GM12878 (cell line): ENCODE data around the gene CIAO2A. TPM values are rescaled to one million over a fixed set of nuclear protein-coding genes. Genes with fewer than 3 reads are reported as not detected.

Source experiments
- CEBPB ChIP-seq, 2 experiments: fragments of 150-350 bp in 1 of 2; IDR thresholded peaks; 2 replicates each; pipeline ENCODE4 v1.6.1; 2012 to 2014; ENCODE audit warnings: low read depth in 2 of 2, low read length in 2 of 2, borderline replicate concordance in 1 of 2, inconsistent platforms in 1 of 2
- FOS ChIP-seq: IDR thresholded peaks from 3 replicates; pipeline ENCODE4 v1.6.1; 2011; ENCODE audit warnings: borderline replicate concordance; ENCODE audit not compliant: insufficient read length; ENCODE audit errors: extremely low read depth
- JUND ChIP-seq: IDR thresholded peaks from 2 replicates; pipeline ENCODE4 v1.6.1; 2012; ENCODE audit warnings: low read depth, mild to moderate bottlenecking, low read length, improper control_type of control experiment, moderate library complexity
- MXI1 ChIP-seq: fragments of 150-350 bp; IDR thresholded peaks from 2 replicates; pipeline ENCODE4 v1.6.1; 2011; ENCODE audit warnings: low read depth, mild to moderate bottlenecking, inconsistent platforms, low read length, improper control_type of control experiment
- NFYA ChIP-seq: IDR thresholded peaks from 2 replicates; pipeline ENCODE4 v1.6.1; 2011; ENCODE audit warnings: low read depth, mild to moderate bottlenecking, low read length, improper control_type of control experiment, borderline replicate concordance
- NR2F1 ChIP-seq: fragments of 450-650 bp; conservative IDR thresholded peaks from 2 replicates; pipeline ENCODE4 v1.6.1; 2017; ENCODE audit warnings: mild to moderate bottlenecking
- PAX5 ChIP-seq: IDR thresholded peaks from 2 replicates; pipeline ENCODE4 v1.6.1; 2011; ENCODE audit warnings: low read depth, low read length, borderline replicate concordance
- RAD21 ChIP-seq: IDR thresholded peaks from 2 replicates; pipeline ENCODE4 v1.6.1; 2011; ENCODE audit warnings: mild to moderate bottlenecking, low read depth, low read length, moderate library complexity; ENCODE audit not compliant: insufficient read depth
- SIX5 ChIP-seq: IDR thresholded peaks from 2 replicates; pipeline ENCODE4 v1.6.1; 2011; ENCODE audit warnings: mild to moderate bottlenecking, low read depth, low read length, moderate library complexity; ENCODE audit not compliant: severe bottlenecking
- TCF12 ChIP-seq: IDR thresholded peaks from 2 replicates; pipeline ENCODE4 v1.6.1; 2011; ENCODE audit warnings: low read depth, mild to moderate bottlenecking, low read length
- TCF3 ChIP-seq: IDR thresholded peaks from 2 replicates; pipeline ENCODE4 v1.6.1; 2012; ENCODE audit warnings: low read depth, mild to moderate bottlenecking, low read length, borderline replicate concordance; ENCODE audit not compliant: insufficient read depth
- ZBED1 ChIP-seq: IDR thresholded peaks from 2 replicates; pipeline ENCODE4 v1.6.1; 2016; ENCODE audit warnings: borderline replicate concordance
- ZZZ3 ChIP-seq: IDR thresholded peaks from 2 replicates; pipeline ENCODE4 v1.6.1; 2011; ENCODE audit warnings: low read depth; ENCODE audit not compliant: control insufficient read depth, insufficient read length
- polyA plus RNA-seq, 11 experiments: library from polyadenylated mRNA; depleted of rRNA in 4 of 11; unstranded in 6 of 11; stranded (reverse) in 5 of 11; fragments of >200 nt; fragmentation: Nextera tagmentation in 4 of 11; fragmentation: Illumina TruSeq in 1 of 11; extraction: Ambion mirVana in 4 of 11; extraction: Trizol in 1 of 11; gene quantifications; 1 replicate in 1 of 11; 2 replicates in 10 of 11; pipeline versions ENCODE4 v1.2.1 to v1.2.3, GENCODE V29; 2011 to 2016; ENCODE audit warnings: inconsistent platforms in 2 of 11, missing spikeins in 2 of 11, low read depth in 1 of 11
- total RNA-seq, 4 experiments: library from RNA; depleted of rRNA in 3 of 4; stranded (reverse); fragments of >200 nt in 3 of 4; fragmentation: Illumina TruSeq in 1 of 4; extraction: Trizol in 1 of 4; gene quantifications; 2 replicates each; pipeline versions ENCODE4 v1.2.1 to v1.2.3, GENCODE V29; 2013 to 2021
- TF ChIP-seq, protein P1 (sequence below): IDR thresholded peaks from 2 replicates; pipeline ENCODE4 v1.6.1; 2011; ENCODE audit warnings: low read depth, mild to moderate bottlenecking, low read length, moderate library complexity, borderline replicate concordance; ENCODE audit errors: extremely low read depth
- TF ChIP-seq, protein P2 (sequence below): fragments of 450-650 bp; IDR thresholded peaks from 2 replicates; pipeline ENCODE4 v1.6.1; 2017; ENCODE audit warnings: mild to moderate bottlenecking
- TF ChIP-seq, protein P3 (sequence below): IDR thresholded peaks from 2 replicates; pipeline ENCODE4 v1.6.1; 2011; ENCODE audit warnings: mild to moderate bottlenecking, low read depth, low read length, moderate library complexity; ENCODE audit not compliant: insufficient replicate concordance
- TF ChIP-seq, protein P4 (sequence below): IDR thresholded peaks from 2 replicates; pipeline ENCODE4 v1.6.1; 2011; ENCODE audit warnings: borderline replicate concordance, low read depth, mild to moderate bottlenecking, moderate library complexity, mixed read lengths, low read length; ENCODE audit not compliant: insufficient read depth; ENCODE audit errors: extremely low read length
- TF ChIP-seq, protein P5 (sequence below): fragments of 450-650 bp; IDR thresholded peaks from 2 replicates; pipeline ENCODE4 v1.6.1; 2017; ENCODE audit warnings: borderline replicate concordance
- TF ChIP-seq, protein P6 (sequence below), 3 experiments: IDR thresholded peaks in 2 of 3; conservative IDR thresholded peaks in 1 of 3; 2 replicates each; pipeline ENCODE4 v1.5.1; 2011; ENCODE audit warnings: low read depth in 3 of 3, low read length in 3 of 3, mild to moderate bottlenecking in 3 of 3, control low read depth in 2 of 3, moderate library complexity in 2 of 3, inconsistent platforms in 1 of 3, mixed read lengths in 1 of 3; ENCODE audit not compliant: control insufficient read depth in 2 of 3, insufficient read depth in 1 of 3; ENCODE audit errors: extremely low read depth in 1 of 3

CIAO2A gene
- total and polyA plus RNA-seq, 10 of the 15 experiments (the other 5 are each of a cell fraction or from before 2014, with no cell fraction given) = 94.5 to 400 (median 204) TPM

DNA sequence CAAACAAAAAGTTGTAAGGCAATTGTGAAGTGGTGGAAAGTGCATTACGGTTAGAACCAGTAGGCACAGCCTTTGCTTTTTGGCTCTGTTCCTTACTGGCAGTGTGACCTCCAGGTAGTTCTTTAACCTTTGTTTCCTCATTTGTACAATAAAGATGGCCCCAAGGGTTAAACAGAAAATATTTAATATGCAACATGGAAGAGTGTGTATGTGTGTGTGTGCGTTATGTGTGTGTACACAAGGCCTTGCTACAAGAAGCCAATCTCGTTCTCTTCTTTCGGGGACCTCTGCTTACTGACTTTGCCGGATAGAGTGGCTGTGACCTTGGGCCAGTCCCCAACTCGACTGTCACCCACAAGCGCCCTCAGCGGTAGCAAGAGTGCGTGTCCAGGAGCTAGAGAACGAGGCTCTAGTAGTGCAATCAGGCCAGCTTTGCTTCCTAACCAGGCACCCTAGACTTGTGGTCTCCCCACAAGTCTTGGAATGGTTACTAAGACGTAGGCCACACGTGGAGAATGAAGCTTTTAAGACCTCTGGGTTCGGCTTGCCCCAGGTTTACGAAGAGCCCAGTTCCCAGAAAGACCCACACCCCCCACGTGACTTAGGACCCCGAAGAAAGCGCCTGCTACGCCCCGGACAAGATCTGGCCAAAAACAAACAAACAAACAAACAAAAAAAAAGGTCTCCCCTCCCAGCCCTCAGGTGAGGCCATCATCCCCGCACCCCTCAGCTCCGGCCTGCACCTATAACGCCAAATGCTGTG, 593 bp downstream of the CIAO2A start (continued):
- TF ChIP-seq CEBPB (IDR thresholded peaks at IDR 0.05; ENCODE audit: borderline replicate concordance in 1 of 2, low read depth in 2 of 2, low read length in 2 of 2) (no peak), NFYA (no peak), FOS (no peak), JUND (no peak), SIX5 (no peak), ZBED1 (no peak), NR2F1 (peak; percentile 77), TCF12 (peak; percentile 25; the same call in 1 of the 2 replicates), PAX5 (peak; percentile 13; the same call in 1 of the 2 replicates), ZZZ3 (no peak), MXI1 (peak; percentile 36; the same call in 1 of the 2 replicates), TCF3 (no peak), RAD21 (no peak)
- TF ChIP-seq, protein P1, sequence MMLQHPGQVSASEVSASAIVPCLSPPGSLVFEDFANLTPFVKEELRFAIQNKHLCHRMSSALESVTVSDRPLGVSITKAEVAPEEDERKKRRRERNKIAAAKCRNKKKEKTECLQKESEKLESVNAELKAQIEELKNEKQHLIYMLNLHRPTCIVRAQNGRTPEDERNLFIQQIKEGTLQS = peak; percentile 54; the same call in 1 of the 2 replicates
- TF ChIP-seq, protein P2, sequence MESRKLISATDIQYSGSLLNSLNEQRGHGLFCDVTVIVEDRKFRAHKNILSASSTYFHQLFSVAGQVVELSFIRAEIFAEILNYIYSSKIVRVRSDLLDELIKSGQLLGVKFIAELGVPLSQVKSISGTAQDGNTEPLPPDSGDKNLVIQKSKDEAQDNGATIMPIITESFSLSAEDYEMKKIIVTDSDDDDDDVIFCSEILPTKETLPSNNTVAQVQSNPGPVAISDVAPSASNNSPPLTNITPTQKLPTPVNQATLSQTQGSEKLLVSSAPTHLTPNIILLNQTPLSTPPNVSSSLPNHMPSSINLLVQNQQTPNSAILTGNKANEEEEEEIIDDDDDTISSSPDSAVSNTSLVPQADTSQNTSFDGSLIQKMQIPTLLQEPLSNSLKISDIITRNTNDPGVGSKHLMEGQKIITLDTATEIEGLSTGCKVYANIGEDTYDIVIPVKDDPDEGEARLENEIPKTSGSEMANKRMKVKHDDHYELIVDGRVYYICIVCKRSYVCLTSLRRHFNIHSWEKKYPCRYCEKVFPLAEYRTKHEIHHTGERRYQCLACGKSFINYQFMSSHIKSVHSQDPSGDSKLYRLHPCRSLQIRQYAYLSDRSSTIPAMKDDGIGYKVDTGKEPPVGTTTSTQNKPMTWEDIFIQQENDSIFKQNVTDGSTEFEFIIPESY = no peak
- TF ChIP-seq, protein P3, sequence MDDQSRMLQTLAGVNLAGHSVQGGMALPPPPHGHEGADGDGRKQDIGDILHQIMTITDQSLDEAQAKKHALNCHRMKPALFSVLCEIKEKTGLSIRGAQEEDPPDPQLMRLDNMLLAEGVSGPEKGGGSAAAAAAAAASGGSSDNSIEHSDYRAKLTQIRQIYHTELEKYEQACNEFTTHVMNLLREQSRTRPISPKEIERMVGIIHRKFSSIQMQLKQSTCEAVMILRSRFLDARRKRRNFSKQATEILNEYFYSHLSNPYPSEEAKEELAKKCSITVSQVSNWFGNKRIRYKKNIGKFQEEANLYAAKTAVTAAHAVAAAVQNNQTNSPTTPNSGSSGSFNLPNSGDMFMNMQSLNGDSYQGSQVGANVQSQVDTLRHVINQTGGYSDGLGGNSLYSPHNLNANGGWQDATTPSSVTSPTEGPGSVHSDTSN = no peak
- TF ChIP-seq, protein P4, sequence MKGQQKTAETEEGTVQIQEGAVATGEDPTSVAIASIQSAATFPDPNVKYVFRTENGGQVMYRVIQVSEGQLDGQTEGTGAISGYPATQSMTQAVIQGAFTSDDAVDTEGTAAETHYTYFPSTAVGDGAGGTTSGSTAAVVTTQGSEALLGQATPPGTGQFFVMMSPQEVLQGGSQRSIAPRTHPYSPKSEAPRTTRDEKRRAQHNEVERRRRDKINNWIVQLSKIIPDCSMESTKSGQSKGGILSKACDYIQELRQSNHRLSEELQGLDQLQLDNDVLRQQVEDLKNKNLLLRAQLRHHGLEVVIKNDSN = peak; percentile 78
- TF ChIP-seq, protein P5, sequence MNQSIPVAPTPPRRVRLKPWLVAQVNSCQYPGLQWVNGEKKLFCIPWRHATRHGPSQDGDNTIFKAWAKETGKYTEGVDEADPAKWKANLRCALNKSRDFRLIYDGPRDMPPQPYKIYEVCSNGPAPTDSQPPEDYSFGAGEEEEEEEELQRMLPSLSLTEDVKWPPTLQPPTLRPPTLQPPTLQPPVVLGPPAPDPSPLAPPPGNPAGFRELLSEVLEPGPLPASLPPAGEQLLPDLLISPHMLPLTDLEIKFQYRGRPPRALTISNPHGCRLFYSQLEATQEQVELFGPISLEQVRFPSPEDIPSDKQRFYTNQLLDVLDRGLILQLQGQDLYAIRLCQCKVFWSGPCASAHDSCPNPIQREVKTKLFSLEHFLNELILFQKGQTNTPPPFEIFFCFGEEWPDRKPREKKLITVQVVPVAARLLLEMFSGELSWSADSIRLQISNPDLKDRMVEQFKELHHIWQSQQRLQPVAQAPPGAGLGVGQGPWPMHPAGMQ = peak; percentile 76; the same call in 1 of the 2 replicates
- TF ChIP-seq, protein P6, sequence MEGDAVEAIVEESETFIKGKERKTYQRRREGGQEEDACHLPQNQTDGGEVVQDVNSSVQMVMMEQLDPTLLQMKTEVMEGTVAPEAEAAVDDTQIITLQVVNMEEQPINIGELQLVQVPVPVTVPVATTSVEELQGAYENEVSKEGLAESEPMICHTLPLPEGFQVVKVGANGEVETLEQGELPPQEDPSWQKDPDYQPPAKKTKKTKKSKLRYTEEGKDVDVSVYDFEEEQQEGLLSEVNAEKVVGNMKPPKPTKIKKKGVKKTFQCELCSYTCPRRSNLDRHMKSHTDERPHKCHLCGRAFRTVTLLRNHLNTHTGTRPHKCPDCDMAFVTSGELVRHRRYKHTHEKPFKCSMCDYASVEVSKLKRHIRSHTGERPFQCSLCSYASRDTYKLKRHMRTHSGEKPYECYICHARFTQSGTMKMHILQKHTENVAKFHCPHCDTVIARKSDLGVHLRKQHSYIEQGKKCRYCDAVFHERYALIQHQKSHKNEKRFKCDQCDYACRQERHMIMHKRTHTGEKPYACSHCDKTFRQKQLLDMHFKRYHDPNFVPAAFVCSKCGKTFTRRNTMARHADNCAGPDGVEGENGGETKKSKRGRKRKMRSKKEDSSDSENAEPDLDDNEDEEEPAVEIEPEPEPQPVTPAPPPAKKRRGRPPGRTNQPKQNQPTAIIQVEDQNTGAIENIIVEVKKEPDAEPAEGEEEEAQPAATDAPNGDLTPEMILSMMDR (IDR thresholded peaks at IDR 0.05 in 2 of 3, conservative IDR thresholded peaks at IDR 0.05 in 1 of 3; ENCODE audit: control insufficient read depth in 2 of 3, extremely low read depth in 1 of 3, insufficient read depth in 1 of 3, low read depth in 3 of 3, low read length in 3 of 3) = peak; percentile 31 to 35 (median 33); a peak in 4 of 6 replicates
